ENCODE results near the gene SSBP3. TPM values are rescaled to one million over a fixed set of nuclear protein-coding genes. Genes with fewer than 3 reads are reported as not detected.

Gene SSBP3
- total RNA-seq, 1 experiment from 2014 or later: 42.1 TPM

GRCh38 chr1:54180701-54181360 is 225.4 kb downstream of the SSBP3 start:
- no peak overlapping the region for H3K4me3 Mint-ChIP-seq (ENCODE audit: unreplicated experiment)
- H3K9me3 Mint-ChIP-seq (ENCODE audit: unreplicated experiment): no peaks in the 10 kb centered on the region
- TF ChIP-seq CTCF (IDR thresholded peaks at IDR 0.05; ENCODE audit: insufficient read depth in 1 of 2, low read depth in 1 of 2, low read length in 1 of 2, severe bottlenecking in 1 of 2, unreplicated experiment in 1 of 2): no peak
- no peak for DNase-seq
- H3K36me3 Mint-ChIP-seq (ENCODE audit: insufficient read depth, unreplicated experiment): no peaks in the 10 kb centered on the region
- ChIA-PET POLR2A (no interaction called here), CTCF (interaction anchor here (1.0 kb wide), 1 partner anchor 123 kb away, joined by 3 read pairs; no protein-coding TSS in a partner anchor)
- no peaks in the 10 kb centered on the region for H3K27me3 Mint-ChIP-seq (ENCODE audit: insufficient read depth, unreplicated experiment)
- no peak overlapping the region for H3K27ac Mint-ChIP-seq (ENCODE audit: unreplicated experiment)
- H3K27me3 ChIP-seq (replicated peaks; ENCODE audit: control insufficient read depth, insufficient read depth, low read length): no peaks in the 10 kb centered on the region
- no TSS peak for BruUV-seq (replicated peaks)
- no peaks in the 10 kb centered on the region for H3K36me3 ChIP-seq (ENCODE audit: control insufficient read depth, insufficient read depth, low read length)
- intact Hi-C loops (cut with micrococcal nuclease; ENCODE audit: unreplicated experiment): no loop called here
- no peaks in the 10 kb centered on the region for H3K4me1 ChIP-seq
- no peaks in the 10 kb centered on the region for H3K4me1 Mint-ChIP-seq (ENCODE audit: low read depth, unreplicated experiment)
- no peaks in the 10 kb centered on the region for H3K9me3 ChIP-seq
- no peak overlapping the region for H3K4me3 ChIP-seq (ENCODE audit: low read depth, low read length)

GRCh38 chr1:54178296-54179070 is 227.7 kb downstream of the SSBP3 start:
- H3K9me3 ChIP-seq: no peaks in the 10 kb centered on the region

GRCh38 chr1:54177726-54178125 is 228.5 kb downstream of the SSBP3 start:
- CTCF ChIA-PET: no interaction called here
- H3K27me3 ChIP-seq (replicated peaks; ENCODE audit: control insufficient read depth, insufficient read depth, low read length): no peaks in the 10 kb centered on the region
- H3K4me1 Mint-ChIP-seq (ENCODE audit: low read depth, unreplicated experiment): no peaks in the 10 kb centered on the region
- no peaks in the 10 kb centered on the region for H3K9me3 Mint-ChIP-seq (ENCODE audit: unreplicated experiment)
- no peaks in the 10 kb centered on the region for H3K36me3 ChIP-seq (ENCODE audit: control insufficient read depth, insufficient read depth, low read length)
- no peak overlapping the region for H3K27ac Mint-ChIP-seq (ENCODE audit: unreplicated experiment)
- POLR2A ChIA-PET: no interaction called here
- DNase-seq: no peak
- no peaks in the 10 kb centered on the region for H3K4me1 ChIP-seq
- H3K4me3 Mint-ChIP-seq (ENCODE audit: unreplicated experiment): no peak overlapping the region
- no peaks in the 10 kb centered on the region for H3K9me3 ChIP-seq
- TF ChIP-seq CTCF (IDR thresholded peaks at IDR 0.05; ENCODE audit: insufficient read depth in 1 of 2, low read depth in 1 of 2, low read length in 1 of 2, severe bottlenecking in 1 of 2, unreplicated experiment in 1 of 2): no peak
- no peaks in the 10 kb centered on the region for H3K27me3 Mint-ChIP-seq (ENCODE audit: insufficient read depth, unreplicated experiment)
- H3K36me3 Mint-ChIP-seq (ENCODE audit: insufficient read depth, unreplicated experiment): no peaks in the 10 kb centered on the region
- intact Hi-C loops (cut with micrococcal nuclease; ENCODE audit: unreplicated experiment): no loop called here
- no TSS peak for BruUV-seq (replicated peaks)
- H3K4me3 ChIP-seq (ENCODE audit: low read depth, low read length): no peak overlapping the region

More at GRCh38 chr1:54178296-54179070, 227.7 kb downstream of the SSBP3 start:
- BruUV-seq (replicated peaks): no TSS peak
- TF ChIP-seq CTCF (IDR thresholded peaks at IDR 0.05; ENCODE audit: insufficient read depth in 1 of 2, low read depth in 1 of 2, low read length in 1 of 2, severe bottlenecking in 1 of 2, unreplicated experiment in 1 of 2): no peak
- CTCF ChIA-PET: no interaction called here
- Mint-ChIP-seq H3K9me3 (ENCODE audit: unreplicated experiment) (no peaks in the 10 kb centered on the region), H3K27me3 (ENCODE audit: insufficient read depth, unreplicated experiment) (no peaks in the 10 kb centered on the region), H3K4me3 (ENCODE audit: unreplicated experiment) (no peak overlapping the region), H3K36me3 (ENCODE audit: insufficient read depth, unreplicated experiment) (no peaks in the 10 kb centered on the region), H3K27ac (ENCODE audit: unreplicated experiment) (no peak overlapping the region), H3K4me1 (ENCODE audit: low read depth, unreplicated experiment) (no peaks in the 10 kb centered on the region)
- Histone ChIP-seq H3K4me1 (no peaks in the 10 kb centered on the region), H3K36me3 (ENCODE audit: control insufficient read depth, insufficient read depth, low read length) (no peaks in the 10 kb centered on the region), H3K4me3 (ENCODE audit: low read depth, low read length) (no peak overlapping the region), H3K27me3 (replicated peaks; ENCODE audit: control insufficient read depth, insufficient read depth, low read length) (no peaks in the 10 kb centered on the region)
- POLR2A ChIA-PET: no interaction called here
- intact Hi-C loops (cut with micrococcal nuclease; ENCODE audit: unreplicated experiment): no loop called here
- DNase-seq: no peak
